ENCODE measurements around the gene DFFB.

- TF ChIP-seq CTCF (conservative IDR thresholded peaks at IDR 0.05; ENCODE audit: low read length) (no peak), EZH2phosphoT487 (IDR thresholded peaks at IDR 0.05; ENCODE audit: borderline replicate concordance) (no peak)
Observed at GRCh38 chr1:3857791-3858129, 484 bp downstream of the DFFB start.
